GM18873 (cell line): ENCODE data around the gene RIN3.

Source experiments
- ATAC-seq: cut with Tn5 transposase; IDR thresholded peaks from one replicate; pipeline ENCODE4 v1.9.1; 2021; ENCODE audit warnings: mild to moderate bottlenecking, moderate library complexity, moderate number of reproducible peaks; ENCODE audit not compliant: unreplicated experiment, low FRiP score

Gene RIN3

GRCh38 chr14:92506231-92506630, 7.3 kb upstream of the RIN3 start:
- ATAC-seq = no peak

- ATAC-seq = no peak
These were observed 6.3 kb upstream of the RIN3 start for GRCh38 chr14:92507174-92507768.

- no peak for ATAC-seq
These were observed 2.6 kb upstream of the RIN3 start for GRCh38 chr14:92510972-92511371.

- ATAC-seq = no peak
These were observed 1.9 kb upstream of the RIN3 start for GRCh38 chr14:92511453-92512238.

- no peak for ATAC-seq
These were observed 776 bp upstream of the RIN3 start for GRCh38 chr14:92512807-92513203.

GRCh38 chr14:92513966-92514843, 624 bp downstream of the RIN3 start:
- no peak for ATAC-seq

- no peak for ATAC-seq
These were observed 1.4 kb downstream of the RIN3 start for GRCh38 chr14:92514844-92515514.

GRCh38 chr14:92515546-92516343, 2.2 kb downstream of the RIN3 start:
- ATAC-seq = no peak

GRCh38 chr14:92516344-92516965, 2.9 kb downstream of the RIN3 start:
- no peak for ATAC-seq

- ATAC-seq = no peak
These were observed 3.5 kb downstream of the RIN3 start for GRCh38 chr14:92516966-92517506.

- ATAC-seq = no peak
These were observed 4.2 kb downstream of the RIN3 start for GRCh38 chr14:92517761-92518160.

- ATAC-seq = no peak
These were observed 5.9 kb downstream of the RIN3 start for GRCh38 chr14:92519246-92520101.

- no peak for ATAC-seq
These were observed 6.8 kb downstream of the RIN3 start for GRCh38 chr14:92520102-92521057.

- no peak for ATAC-seq
These were observed 7.5 kb downstream of the RIN3 start for GRCh38 chr14:92521058-92521415.

GRCh38 chr14:92523752-92524151, 10.2 kb downstream of the RIN3 start:
- ATAC-seq = no peak

- ATAC-seq = no peak
These were observed 11.1 kb downstream of the RIN3 start for GRCh38 chr14:92524602-92525185.
